HepG2 (cell line): ENCODE measurements around the gene RALBP1. TPM values are rescaled to one million over a fixed set of nuclear protein-coding genes. Genes with fewer than 3 reads are reported as not detected.

Source experiments
- AKNA ChIP-seq: sonication (generic); formaldehyde crosslinking; IDR thresholded peaks from 2 replicates; pipeline ENCODE4 v1.4.0; 2020; ENCODE audit warnings: missing genetic modification reagents, borderline replicate concordance
- ARID4A ChIP-seq: sonication (generic); formaldehyde crosslinking; IDR thresholded peaks from 2 replicates; pipeline ENCODE4 v1.5.0; 2020; ENCODE audit warnings: mild to moderate bottlenecking, missing genetic modification reagents, borderline replicate concordance
- ARNT2 ChIP-seq: sonication (generic); formaldehyde crosslinking; IDR thresholded peaks from 2 replicates; pipeline ENCODE4 v1.8.0; 2022; ENCODE audit warnings: mild to moderate bottlenecking, low read depth, missing genetic modification reagents, moderate library complexity
- CBX1 ChIP-seq: IDR thresholded peaks from one replicate; pipeline ENCODE4 v1.6.1; 2016; ENCODE audit warnings: antibody characterized with exemption, low read depth
- ETV5 ChIP-seq: IDR thresholded peaks from 2 replicates; pipeline ENCODE4 v1.6.1; 2018; ENCODE audit warnings: missing biosample characterization, missing genetic modification reagents, inconsistent platforms, borderline replicate concordance
- FOXK2 ChIP-seq: fragments of 450-650 bp; IDR thresholded peaks from 2 replicates; pipeline ENCODE4 v1.6.1; 2016
- FOXP1 ChIP-seq, 2 experiments: fragments of 450-650 bp in 1 of 2; IDR thresholded peaks; 2 replicates each; pipeline ENCODE4 v1.6.1; 2017 to 2018; ENCODE audit warnings: antibody characterized with exemption in 1 of 2
- KDM3A ChIP-seq: IDR thresholded peaks from 2 replicates; pipeline ENCODE4 v1.6.1; 2018; ENCODE audit warnings: low read depth, missing compliant biosample characterization
- NFYC ChIP-seq: IDR thresholded peaks from 2 replicates; pipeline ENCODE4 v1.6.1; 2016; ENCODE audit warnings: missing genetic modification reagents, missing compliant biosample characterization
- RFXAP ChIP-seq: sonication (generic); formaldehyde crosslinking; IDR thresholded peaks from 2 replicates; pipeline ENCODE4 v1.4.0; 2020; ENCODE audit warnings: missing genetic modification reagents, borderline replicate concordance
- SALL1 ChIP-seq: sonication (generic); formaldehyde crosslinking; IDR thresholded peaks from 2 replicates; pipeline ENCODE4 v1.8.0; 2022; ENCODE audit warnings: mild to moderate bottlenecking, missing genetic modification reagents
- STAT5B ChIP-seq: sonication (generic); formaldehyde crosslinking; IDR thresholded peaks from 2 replicates; pipeline ENCODE4 v1.4.0; 2020; ENCODE audit warnings: missing genetic modification reagents
- TOPORS ChIP-seq: sonication (generic); formaldehyde crosslinking; IDR thresholded peaks from 2 replicates; pipeline ENCODE4 v1.8.0; 2023; ENCODE audit warnings: mild to moderate bottlenecking, missing genetic modification reagents
- ZGPAT ChIP-seq: IDR thresholded peaks from 2 replicates; pipeline ENCODE4 v1.6.1; 2016; ENCODE audit warnings: mild to moderate bottlenecking
- ZNF543 ChIP-seq: sonication (generic); formaldehyde crosslinking; IDR thresholded peaks from 2 replicates; pipeline ENCODE4 v1.4.0; 2020; ENCODE audit warnings: mild to moderate bottlenecking, missing genetic modification reagents
- ZNF639 ChIP-seq: conservative IDR thresholded peaks from 2 replicates; pipeline ENCODE4 v1.6.1; 2018; ENCODE audit warnings: missing genetic modification reagents
- ZNF777 ChIP-seq: sonication (generic); formaldehyde crosslinking; IDR thresholded peaks from 2 replicates; pipeline ENCODE4 v1.4.0; 2020; ENCODE audit warnings: missing genetic modification reagents
- polyA plus RNA-seq, 8 experiments: library from polyadenylated mRNA; depleted of rRNA in 3 of 8; stranded (reverse) in 7 of 8; unstranded in 1 of 8; fragments of >200 nt; fragmentation: Illumina TruSeq in 4 of 8; extraction: Trizol in 4 of 8; gene quantifications; 2 replicates each; pipeline versions ENCODE4 v1.2.1 to v1.2.3, GENCODE V29; 2011 to 2016; ENCODE audit warnings: low read depth in 4 of 8, missing spikeins in 1 of 8, mixed read lengths in 1 of 8; ENCODE audit not compliant: insufficient read depth in 1 of 8
- total RNA-seq, 5 experiments: library from RNA; depleted of rRNA; stranded (reverse); fragments of >200 nt; fragmentation: Illumina TruSeq; extraction: Trizol; gene quantifications; 2 replicates each; pipeline ENCODE4 v1.2.3, GENCODE V29; 2016; ENCODE audit warnings: low read depth in 1 of 5

RALBP1 gene
- total and polyA plus RNA-seq, 2 of the 13 experiments (the other 11 are each of a cell fraction or from before 2014, with no cell fraction given), result 24.5 to 33.1 TPM

GRCh38 chr18:9474983-9475642 is at the start of gene RALBP1 (continued):
- peak; percentile 60 for TF ChIP-seq ARID4A
- peak; percentile 19; the same call in 1 of the 2 replicates for TF ChIP-seq ZNF639
- no peak for TF ChIP-seq STAT5B (CRISPR knock-in tag)
- TF ChIP-seq TOPORS (CRISPR knock-in tag), result peak; percentile 10; the same call in 1 of the 2 replicates
- peak; percentile 92 for TF ChIP-seq FOXK2
- TF ChIP-seq ETV5, result peak; percentile 50; the same call in 1 of the 2 replicates
- 0 out of 2 replicates have a peak, but pooled peaks have one; percentile 74 for TF ChIP-seq KDM3A (CRISPR knock-in tag)
- no peak for TF ChIP-seq FOXP1 (IDR thresholded peaks at IDR 0.05)
- 0 out of 2 replicates have a peak, but pooled peaks have one; percentile 18 for TF ChIP-seq FOXP1 (CRISPR knock-in tag; IDR thresholded peaks at IDR 0.05)
- peak; percentile 63 for TF ChIP-seq NFYC
- 0 out of 2 replicates have a peak, but pooled peaks have one; percentile 52 for TF ChIP-seq ZNF543
- peak; percentile 86 for TF ChIP-seq CBX1
- no peak for TF ChIP-seq AKNA (CRISPR knock-in tag)
- TF ChIP-seq ZNF777 (CRISPR knock-in tag), result peak; percentile 76
- TF ChIP-seq ARNT2, result peak; percentile 12; the same call in 1 of the 2 replicates
- TF ChIP-seq ZGPAT (CRISPR knock-in tag), result peak; percentile 49; the same call in 1 of the 2 replicates
- no peak for TF ChIP-seq RFXAP (CRISPR knock-in tag)
- TF ChIP-seq SALL1 (CRISPR knock-in tag), result peak; percentile 72; the same call in 1 of the 2 replicates
